Inferior parietal cortex (tissue), 1 donor: Measurements from ENCODE around the gene ZNF654.
A peak's percentile ranks its signal among the peaks of the same experiment; 100 is the strongest.
"Not testable (repeated sequence)": the region's sequence is repeated elsewhere in the genome, so short reads cannot be mapped to it uniquely, and the experiment has no call there.

ENCODE experiments used
- DNase-seq: peaks from one replicate; pipeline ENCODE4 v3.0.0-alpha.2; 2016; ENCODE audit errors: extremely low spot score

The ZNF654 gene

GRCh38 chr3:88058581-88059379 lies at the start of gene ZNF654, which contains the start of gene CGGBP1:
TSS of gene ZNF654 (plus strand) at chr3:88059255. CDS start at chr3:88059320, 65 bp downstream.
TSS of gene CGGBP1 (minus strand) at chr3:88059005. CDS start at chr3:88055976, 3,029 bp downstream.
- peak; percentile 98 for DNase-seq

- no peak for DNase-seq
Observed at GRCh38 chr3:88010810-88011209, 48.2 kb upstream of the ZNF654 start.

GRCh38 chr3:88013592-88013991 lies 45.5 kb upstream of the ZNF654 start:
- DNase-seq: no peak

DNA sequence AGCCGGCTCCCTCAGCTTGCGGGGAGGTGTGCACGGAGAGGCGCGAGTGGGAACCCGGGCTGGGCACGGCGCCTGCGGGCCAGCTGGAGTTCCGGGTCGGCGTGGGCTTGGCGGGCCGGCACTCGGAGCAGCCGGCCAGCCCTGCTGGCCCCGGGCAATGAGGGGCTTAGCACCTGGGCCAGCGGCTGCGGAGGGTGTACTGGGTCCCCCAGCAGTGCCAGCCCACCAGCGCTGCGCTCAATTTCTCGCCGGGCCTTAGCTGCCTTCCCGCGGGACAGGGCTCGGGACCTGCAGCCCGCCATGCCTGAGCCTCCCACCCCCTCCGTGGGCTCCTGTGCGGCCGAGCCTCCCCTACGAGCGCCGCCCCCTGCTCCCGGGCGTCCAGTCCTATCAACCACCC lies 43.4 kb upstream of the ZNF654 start:
- DNase-seq: not testable (repeated sequence)

- DNase-seq: no peak
Observed at GRCh38 chr3:88019024-88019423, 40.0 kb upstream of the ZNF654 start.

DNA sequence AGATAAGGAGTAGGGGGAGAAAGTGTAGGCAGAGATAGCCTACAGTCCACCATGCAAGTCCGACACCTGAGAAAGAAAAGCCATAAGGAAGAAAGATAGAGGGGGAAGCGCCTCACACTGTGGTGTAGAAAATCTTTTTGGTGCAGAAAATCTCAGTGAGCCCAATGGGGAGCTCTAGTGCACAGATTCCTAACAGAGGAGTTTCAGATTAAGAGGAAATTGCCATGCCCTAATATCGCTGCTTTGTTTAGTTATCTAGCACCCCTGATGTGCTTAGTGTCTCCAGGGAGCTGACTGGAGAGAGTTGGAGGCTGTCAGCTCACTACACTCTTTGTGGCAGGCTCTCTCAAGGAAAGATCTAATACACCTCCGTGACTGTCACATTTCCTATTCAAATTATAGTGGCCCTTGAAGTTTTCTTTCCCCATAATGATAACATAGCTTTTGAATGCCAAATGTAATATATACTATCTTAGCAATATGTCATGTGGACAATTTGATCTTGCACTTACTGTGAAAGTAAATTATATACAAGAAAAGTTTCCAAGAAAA lies 34.0 kb upstream of the ZNF654 start:
- no peak for DNase-seq

DNA sequence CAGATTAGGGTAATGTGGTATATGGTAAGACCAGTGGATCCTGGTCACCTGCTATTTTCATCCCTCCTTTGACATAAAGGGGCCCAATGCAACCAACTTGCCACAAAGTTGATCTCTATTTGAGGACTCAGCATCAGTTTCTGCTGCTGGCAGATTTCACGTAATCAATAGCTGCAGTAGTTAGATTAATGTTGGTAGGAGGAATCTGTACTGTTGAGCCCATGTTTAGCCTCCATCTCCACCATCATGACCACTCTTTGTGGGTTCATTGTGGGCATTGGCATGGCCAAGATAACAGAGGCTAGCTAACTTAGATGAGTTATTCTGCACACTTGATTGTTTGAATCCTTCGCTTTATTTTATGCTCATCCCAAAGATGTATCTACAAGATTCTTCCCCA lies 30.2 kb upstream of the ZNF654 start:
- no peak for DNase-seq

GRCh38 chr3:88030210-88030609 lies 28.8 kb upstream of the ZNF654 start:
- DNase-seq: no peak

- peak; percentile 60 for DNase-seq
Observed at GRCh38 chr3:88031642-88032077, 27.4 kb upstream of the ZNF654 start.

- no peak for DNase-seq
Observed at GRCh38 chr3:88032245-88032644, 26.8 kb upstream of the ZNF654 start.

GRCh38 chr3:88033079-88033478 lies 26.0 kb upstream of the ZNF654 start:
- DNase-seq: no peak

GRCh38 chr3:88033808-88034207 lies 25.2 kb upstream of the ZNF654 start:
- DNase-seq: no peak

- DNase-seq: no peak
Observed at GRCh38 chr3:88034491-88035275, 24.4 kb upstream of the ZNF654 start.

GRCh38 chr3:88036221-88036620 lies 22.8 kb upstream of the ZNF654 start:
- no peak for DNase-seq

DNA sequence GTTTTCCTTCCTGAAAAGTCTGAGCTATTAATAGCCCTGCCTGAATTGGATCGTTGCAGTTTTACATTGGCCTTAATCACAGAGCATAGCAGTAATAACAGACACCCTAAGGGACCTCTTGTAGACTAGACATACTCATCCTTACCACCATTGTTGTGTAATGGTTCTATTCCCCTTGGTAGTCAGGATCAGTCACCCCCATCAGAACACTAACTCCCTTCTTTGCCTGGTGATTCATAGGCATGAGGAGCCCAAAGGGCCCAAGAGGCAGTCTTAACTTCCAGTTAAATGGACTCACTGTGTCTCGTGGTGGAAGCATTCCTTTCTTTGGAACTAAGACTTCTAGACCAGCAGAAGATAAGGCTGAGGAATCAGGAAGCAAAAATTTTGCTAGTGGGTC lies 20.5 kb upstream of the ZNF654 start:
- no peak for DNase-seq

DNA sequence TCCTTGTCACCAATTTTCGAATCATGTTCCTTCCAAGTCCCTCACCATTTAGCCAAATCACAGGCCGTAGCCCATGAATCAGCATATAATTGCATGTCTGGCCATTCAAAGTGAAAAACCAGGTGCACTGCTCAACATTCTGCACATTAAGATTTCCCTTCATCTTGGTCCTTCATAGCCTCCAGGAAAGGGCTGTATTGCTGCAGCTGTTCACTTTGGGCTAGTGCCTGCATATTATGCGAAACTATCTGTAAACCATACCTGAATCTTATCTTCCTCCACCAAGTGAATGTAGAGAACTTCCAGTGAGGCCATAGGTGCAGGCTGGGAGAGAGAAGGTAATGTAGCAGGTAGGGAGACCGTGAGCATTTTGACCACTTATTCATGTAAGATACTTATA lies 18.5 kb upstream of the ZNF654 start:
- DNase-seq: no peak

DNA sequence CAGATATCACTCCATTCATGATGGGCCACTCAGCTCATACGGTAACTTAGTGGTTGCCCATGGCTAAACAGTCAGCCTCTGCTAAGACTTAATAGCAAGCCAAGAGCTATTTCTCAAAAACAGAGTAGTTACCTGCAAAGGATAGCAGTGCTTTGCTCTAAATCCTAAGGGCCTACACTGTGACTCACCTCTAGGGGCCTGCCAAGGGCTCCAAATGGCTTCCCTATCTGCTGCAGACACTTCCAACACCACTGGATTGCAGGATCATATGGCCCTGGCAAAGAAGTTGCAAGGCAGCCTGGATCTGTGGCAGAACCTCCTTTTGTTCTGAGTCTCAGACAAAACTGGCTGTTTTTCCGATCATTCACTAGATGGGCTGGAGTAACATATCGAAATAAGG lies 18.1 kb upstream of the ZNF654 start:
- no peak for DNase-seq

GRCh38 chr3:88044411-88044810 lies 14.6 kb upstream of the ZNF654 start:
- no peak for DNase-seq

- no peak for DNase-seq
Observed at GRCh38 chr3:88046766-88047165, 12.3 kb upstream of the ZNF654 start.

DNA sequence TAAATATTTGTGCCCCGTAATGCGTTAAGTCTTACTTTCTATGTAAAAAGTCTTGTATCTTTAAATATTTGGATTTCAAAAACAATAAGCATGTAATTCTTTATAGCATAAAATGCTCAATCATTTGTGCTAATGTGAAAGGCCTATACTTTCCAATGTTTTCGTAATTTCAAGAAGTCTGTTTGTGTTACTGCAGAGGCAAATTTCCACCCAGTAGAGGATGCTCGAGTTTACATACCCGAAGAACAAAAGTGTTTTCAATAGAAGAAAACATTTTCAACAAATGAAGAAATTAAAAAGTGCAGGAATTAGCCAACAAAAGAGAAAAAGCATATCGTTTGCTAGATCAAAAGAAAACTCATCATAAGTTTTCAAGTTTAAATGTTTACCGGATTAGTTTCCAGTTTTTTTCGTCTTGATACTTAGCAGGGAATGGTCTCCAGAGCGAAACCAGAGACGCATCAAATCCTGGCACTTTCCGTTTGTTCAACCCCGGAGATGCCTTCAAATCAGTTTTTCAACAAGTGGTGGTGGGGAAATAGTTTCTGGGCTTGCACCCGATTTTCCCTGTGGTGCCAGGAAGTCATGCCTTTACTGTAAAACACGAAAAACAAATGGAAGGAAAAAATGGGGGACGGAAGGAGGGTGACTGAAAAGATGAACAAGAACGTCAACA lies 1.3 kb upstream of the ZNF654 start:
- peak; percentile 43 for DNase-seq

DNA sequence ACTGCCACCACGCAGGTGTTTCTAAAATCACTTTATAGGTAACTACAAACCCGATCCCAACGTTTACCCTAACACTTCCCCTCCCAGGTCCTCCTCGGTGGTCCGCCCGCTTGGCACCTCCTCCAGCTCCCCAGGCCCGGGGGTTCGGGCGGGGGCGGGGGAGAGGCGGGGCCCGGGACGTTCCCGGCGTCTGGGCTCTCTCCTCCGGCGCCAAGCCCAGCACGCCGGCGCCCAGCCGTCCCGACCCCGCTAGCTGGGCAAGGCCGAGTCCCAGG lies 812 bp upstream of the ZNF654 start:
- DNase-seq: no peak
